ENCODE data around the gene CASK. TPM values are rescaled to one million over a fixed set of nuclear protein-coding genes. Genes with fewer than 3 reads are reported as not detected.

CASK gene
- total RNA-seq, 2 experiments from 2014 or later: 39.9 to 44.6 TPM

DNA sequence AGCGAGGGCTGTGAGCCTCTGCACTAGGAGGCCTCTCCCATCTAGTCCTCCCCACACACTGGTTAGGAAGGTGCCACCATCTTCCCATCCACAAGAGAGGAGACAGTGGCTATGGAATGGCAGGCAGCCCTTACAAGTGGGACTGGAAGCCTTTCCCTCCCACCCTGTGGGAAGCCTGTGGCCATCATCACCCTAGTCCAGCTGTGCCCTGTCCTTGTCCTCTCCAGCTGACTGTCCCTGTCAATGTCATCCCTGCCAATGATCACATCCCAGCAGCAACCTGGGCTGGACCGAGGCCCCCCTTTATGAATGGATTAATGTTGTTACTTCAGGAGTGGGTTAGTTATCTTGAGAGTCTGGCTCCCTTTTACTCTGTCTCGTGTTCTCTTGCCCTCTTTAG is 423.4 kb downstream of the CASK start:
- H3K4me1 ChIP-seq (ENCODE audit: insufficient read depth, low read length): no peaks in the 10 kb centered on the region
- no peaks in the 10 kb centered on the region for H3K9me3 Mint-ChIP-seq
- H3K27ac Mint-ChIP-seq: no peak overlapping the region
- peaks cover 0 to 5% of the 10 kb centered on the region in 2 experiments for H3K9me3 ChIP-seq (ENCODE audit: control insufficient read depth in 1 of 2, insufficient read depth in 1 of 2, low read length in 2 of 2)
- POLR2A ChIA-PET: no interaction called here
- no peaks in the 10 kb centered on the region for H3K27me3 ChIP-seq (ENCODE audit: control insufficient read depth in 1 of 2, insufficient read depth in 2 of 2, low read length in 2 of 2)
- no peak overlapping the region for H3K4me3 Mint-ChIP-seq
- H3K4me3 ChIP-seq (ENCODE audit: low read length): no peak overlapping the region
- no peak overlapping the region for H3K27ac ChIP-seq (ENCODE audit: low read depth in 1 of 2, low read length in 2 of 2)
- no peaks in the 10 kb centered on the region for H3K4me1 Mint-ChIP-seq (ENCODE audit: low read depth)
- DNase-seq (no peak), ATAC-seq (ENCODE audit: poor library complexity) (no peak)
- CTCF ChIA-PET: no interaction called here
- no peaks in the 10 kb centered on the region for H3K36me3 Mint-ChIP-seq (ENCODE audit: low read depth)
- TF ChIP-seq, protein P1, sequence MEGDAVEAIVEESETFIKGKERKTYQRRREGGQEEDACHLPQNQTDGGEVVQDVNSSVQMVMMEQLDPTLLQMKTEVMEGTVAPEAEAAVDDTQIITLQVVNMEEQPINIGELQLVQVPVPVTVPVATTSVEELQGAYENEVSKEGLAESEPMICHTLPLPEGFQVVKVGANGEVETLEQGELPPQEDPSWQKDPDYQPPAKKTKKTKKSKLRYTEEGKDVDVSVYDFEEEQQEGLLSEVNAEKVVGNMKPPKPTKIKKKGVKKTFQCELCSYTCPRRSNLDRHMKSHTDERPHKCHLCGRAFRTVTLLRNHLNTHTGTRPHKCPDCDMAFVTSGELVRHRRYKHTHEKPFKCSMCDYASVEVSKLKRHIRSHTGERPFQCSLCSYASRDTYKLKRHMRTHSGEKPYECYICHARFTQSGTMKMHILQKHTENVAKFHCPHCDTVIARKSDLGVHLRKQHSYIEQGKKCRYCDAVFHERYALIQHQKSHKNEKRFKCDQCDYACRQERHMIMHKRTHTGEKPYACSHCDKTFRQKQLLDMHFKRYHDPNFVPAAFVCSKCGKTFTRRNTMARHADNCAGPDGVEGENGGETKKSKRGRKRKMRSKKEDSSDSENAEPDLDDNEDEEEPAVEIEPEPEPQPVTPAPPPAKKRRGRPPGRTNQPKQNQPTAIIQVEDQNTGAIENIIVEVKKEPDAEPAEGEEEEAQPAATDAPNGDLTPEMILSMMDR (IDR thresholded peaks at IDR 0.05): no peak
- H3K36me3 ChIP-seq (ENCODE audit: insufficient read depth, low read length): no peaks in the 10 kb centered on the region
- H3K27me3 Mint-ChIP-seq: no peaks in the 10 kb centered on the region
- intact Hi-C loops (cut with DNase I, micrococcal nuclease): no loop called here

DNA sequence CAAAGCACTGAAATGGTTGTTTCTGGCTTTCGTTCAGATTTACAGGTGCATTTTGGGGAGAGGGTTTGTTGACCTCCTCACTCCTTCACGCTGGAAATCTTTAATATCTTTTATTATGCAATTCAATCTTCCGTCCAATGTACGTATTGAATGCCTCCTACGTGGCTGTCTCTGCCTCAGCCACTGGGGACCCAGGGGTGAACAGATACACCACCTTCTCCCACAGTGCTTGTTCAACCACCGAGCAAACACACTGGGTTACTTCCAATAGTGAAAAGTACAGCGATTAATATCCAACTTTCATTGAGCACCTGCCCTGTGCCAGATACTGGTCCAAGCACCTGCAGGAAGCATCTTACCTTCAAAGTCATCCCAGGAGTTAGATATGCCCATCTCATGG is 424.2 kb downstream of the CASK start:
- Histone ChIP-seq H3K27me3 (ENCODE audit: control insufficient read depth in 1 of 2, insufficient read depth in 2 of 2, low read length in 2 of 2) (no peaks in the 10 kb centered on the region), H3K27ac (ENCODE audit: low read depth in 1 of 2, low read length in 2 of 2) (no peak overlapping the region), H3K36me3 (ENCODE audit: insufficient read depth, low read length) (no peaks in the 10 kb centered on the region), H3K4me3 (ENCODE audit: low read length) (no peak overlapping the region), H3K4me1 (ENCODE audit: insufficient read depth, low read length) (no peaks in the 10 kb centered on the region), H3K9me3 (ENCODE audit: control insufficient read depth in 1 of 2, insufficient read depth in 1 of 2, low read length in 2 of 2) (peaks cover 0 to 5% of the 10 kb centered on the region in 2 experiments)
- Mint-ChIP-seq H3K4me1 (ENCODE audit: low read depth) (no peaks in the 10 kb centered on the region), H3K27me3 (no peaks in the 10 kb centered on the region), H3K36me3 (ENCODE audit: low read depth) (no peaks in the 10 kb centered on the region), H3K4me3 (no peak overlapping the region), H3K9me3 (no peaks in the 10 kb centered on the region), H3K27ac (no peak overlapping the region)
- POLR2A ChIA-PET: no interaction called here
- TF ChIP-seq, protein P1 (IDR thresholded peaks at IDR 0.05): no peak
- ATAC-seq (ENCODE audit: poor library complexity) (no peak), DNase-seq (no peak)
- CTCF ChIA-PET: no interaction called here
- intact Hi-C loops (cut with DNase I, micrococcal nuclease): no loop called here

DNA sequence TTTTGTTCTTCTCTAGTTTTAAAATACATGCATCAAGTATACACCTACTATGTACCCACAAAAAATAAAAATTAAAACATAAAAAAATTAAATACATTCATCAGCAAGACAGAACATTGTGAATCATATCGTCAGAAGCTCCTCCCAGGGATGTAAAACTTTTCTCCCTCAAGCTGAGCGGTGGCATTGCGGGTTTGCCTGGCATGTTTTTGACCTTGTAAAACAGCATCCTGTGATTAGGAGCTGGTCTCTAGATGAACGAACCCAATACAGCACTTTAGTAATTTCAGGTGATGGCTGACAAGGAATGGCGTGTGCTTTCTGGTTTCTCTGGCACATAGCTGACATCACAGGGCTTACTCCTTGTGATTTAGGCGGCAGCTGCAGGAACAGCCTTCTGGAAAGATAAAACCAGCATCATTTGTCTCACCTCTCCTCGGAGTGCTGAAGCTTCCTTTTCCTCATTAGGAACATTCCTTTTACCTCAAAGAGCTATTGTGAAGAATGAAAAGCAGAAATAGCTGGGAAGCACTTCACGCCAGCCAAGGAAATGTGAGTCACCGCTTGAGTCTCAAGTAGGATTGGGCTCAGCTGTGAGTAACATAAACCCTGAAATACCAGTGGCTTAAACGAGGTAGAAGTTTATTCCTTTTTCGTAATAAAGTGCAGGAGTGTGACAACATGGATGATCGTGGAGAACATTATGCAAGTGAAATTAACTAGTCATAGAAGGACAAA is 431.9 kb downstream of the CASK start:
- DNase-seq (peak in 2 of 14 experiments; percentile 14 to 29), ATAC-seq (ENCODE audit: poor library complexity) (no peak)
- no peaks in the 10 kb centered on the region for H3K4me1 ChIP-seq (ENCODE audit: insufficient read depth, low read length)
- no peak overlapping the region for H3K4me3 ChIP-seq (ENCODE audit: low read length)
- H3K4me1 Mint-ChIP-seq (ENCODE audit: low read depth): no peaks in the 10 kb centered on the region
- POLR2A ChIA-PET: no interaction called here
- intact Hi-C loops (cut with DNase I, micrococcal nuclease): no loop called here
- H3K36me3 Mint-ChIP-seq (ENCODE audit: low read depth): no peaks in the 10 kb centered on the region
- H3K9me3 Mint-ChIP-seq: no peaks in the 10 kb centered on the region
- no peak overlapping the region for H3K27ac ChIP-seq (ENCODE audit: low read depth in 1 of 2, low read length in 2 of 2)
- no peak overlapping the region for H3K27ac Mint-ChIP-seq
- no peaks in the 10 kb centered on the region for H3K9me3 ChIP-seq (ENCODE audit: control insufficient read depth in 1 of 2, insufficient read depth in 1 of 2, low read length in 2 of 2)
- no peaks in the 10 kb centered on the region for H3K27me3 Mint-ChIP-seq
- TF ChIP-seq, protein P1 (IDR thresholded peaks at IDR 0.05): no peak
- no peaks in the 10 kb centered on the region for H3K27me3 ChIP-seq (ENCODE audit: control insufficient read depth in 1 of 2, insufficient read depth in 2 of 2, low read length in 2 of 2)
- no peaks in the 10 kb centered on the region for H3K36me3 ChIP-seq (ENCODE audit: insufficient read depth, low read length)
- H3K4me3 Mint-ChIP-seq: no peak overlapping the region
- CTCF ChIA-PET: no interaction called here
